Measurements from ENCODE around the gene BMX.

GRCh38 chrX:15475486-15475885 is 25.1 kb upstream of the BMX start:
- no peak for TF ChIP-seq PRDM10 (IDR thresholded peaks at IDR 0.05; ENCODE audit: partially characterized antibody)
- no peak for TF ChIP-seq ZNF609 (CRISPR knock-in tag; IDR thresholded peaks at IDR 0.05; ENCODE audit: borderline replicate concordance)
- no peak for TF ChIP-seq CTCF (IDR thresholded peaks at IDR 0.05 in 2 of 3, conservative IDR thresholded peaks at IDR 0.05 in 1 of 3; ENCODE audit: insufficient read depth in 2 of 3, low read depth in 1 of 3, low read length in 3 of 3)
- no peak for TF ChIP-seq ZNF253 (CRISPR knock-in tag; conservative IDR thresholded peaks at IDR 0.05)
- TF ChIP-seq SMARCE1 (IDR thresholded peaks at IDR 0.05), result no peak
- TF ChIP-seq ATF2 (CRISPR knock-in tag; IDR thresholded peaks at IDR 0.05), result no peak
- no peak for TF ChIP-seq NFATC3 (IDR thresholded peaks at IDR 0.05)
- no peak for TF ChIP-seq SIN3B (IDR thresholded peaks at IDR 0.05; ENCODE audit: low read depth)
- TF ChIP-seq RNF219 (CRISPR knock-in tag; IDR thresholded peaks at IDR 0.05), result no peak
- TF ChIP-seq PKNOX1 (IDR thresholded peaks at IDR 0.05), result no peak
- TF ChIP-seq YY1 (IDR thresholded peaks at IDR 0.05; ENCODE audit: borderline replicate concordance in 1 of 3, control insufficient read depth in 1 of 3, extremely low read depth in 1 of 3, insufficient read depth in 3 of 3, insufficient read length in 1 of 3, insufficient replicate concordance in 2 of 3, low read depth in 1 of 3, low read length in 2 of 3), result no peak
